GM18858 (cell line): ENCODE data around the gene PDE4B.

ENCODE experiments used
- ATAC-seq: cut with Tn5 transposase; IDR thresholded peaks from one replicate; pipeline ENCODE4 v1.9.1; 2021; ENCODE audit not compliant: unreplicated experiment

Gene PDE4B

GRCh38 chr1:66226985-66227384 is 434.3 kb downstream of the PDE4B start:
- no peak for ATAC-seq

GRCh38 chr1:66227966-66228365 is 435.3 kb downstream of the PDE4B start:
- ATAC-seq: no peak

- ATAC-seq: no peak
Observed at GRCh38 chr1:66231217-66231616, 438.5 kb downstream of the PDE4B start.

- no peak for ATAC-seq
Observed at GRCh38 chr1:66231681-66232463, 439.2 kb downstream of the PDE4B start.

GRCh38 chr1:66237042-66237441 is 444.3 kb downstream of the PDE4B start:
- no peak for ATAC-seq

- no peak for ATAC-seq
Observed at GRCh38 chr1:66237722-66238479, 445.2 kb downstream of the PDE4B start.

GRCh38 chr1:66239834-66240233 is 447.1 kb downstream of the PDE4B start:
- no peak for ATAC-seq

GRCh38 chr1:66240491-66241484 is 448.1 kb downstream of the PDE4B start:
- no peak for ATAC-seq

GRCh38 chr1:66242646-66243547 is 450.2 kb downstream of the PDE4B start:
- ATAC-seq: peak; percentile 64

- peak; percentile 36 for ATAC-seq
Observed at GRCh38 chr1:66243548-66244130, 450.9 kb downstream of the PDE4B start.

GRCh38 chr1:66244429-66244828 is 451.7 kb downstream of the PDE4B start:
- ATAC-seq: no peak

GRCh38 chr1:66245691-66246090 is 453.0 kb downstream of the PDE4B start:
- no peak for ATAC-seq

GRCh38 chr1:66246351-66247269 is 453.9 kb downstream of the PDE4B start:
- ATAC-seq: no peak

GRCh38 chr1:66247415-66248208 is 454.9 kb downstream of the PDE4B start:
- ATAC-seq: peak; percentile 54

GRCh38 chr1:66248257-66248656 is 455.6 kb downstream of the PDE4B start:
- no peak for ATAC-seq

GRCh38 chr1:66248746-66249145 is 456.1 kb downstream of the PDE4B start:
- no peak for ATAC-seq

- no peak for ATAC-seq
Observed at GRCh38 chr1:66250075-66250474, 457.4 kb downstream of the PDE4B start.

- no peak for ATAC-seq
Observed at GRCh38 chr1:66250478-66250877, 457.8 kb downstream of the PDE4B start.
